GM19023 (cell line): ENCODE measurements around the gene PROX1.

Experiments used
- ATAC-seq: cut with Tn5 transposase; IDR thresholded peaks from one replicate; pipeline ENCODE4 v1.9.1; 2021; ENCODE audit warnings: mild to moderate bottlenecking, moderate library complexity; ENCODE audit not compliant: unreplicated experiment

PROX1 gene

GRCh38 chr1:213979751-213980586, 7.8 kb upstream of the PROX1 start:
- no peak for ATAC-seq

DNA sequence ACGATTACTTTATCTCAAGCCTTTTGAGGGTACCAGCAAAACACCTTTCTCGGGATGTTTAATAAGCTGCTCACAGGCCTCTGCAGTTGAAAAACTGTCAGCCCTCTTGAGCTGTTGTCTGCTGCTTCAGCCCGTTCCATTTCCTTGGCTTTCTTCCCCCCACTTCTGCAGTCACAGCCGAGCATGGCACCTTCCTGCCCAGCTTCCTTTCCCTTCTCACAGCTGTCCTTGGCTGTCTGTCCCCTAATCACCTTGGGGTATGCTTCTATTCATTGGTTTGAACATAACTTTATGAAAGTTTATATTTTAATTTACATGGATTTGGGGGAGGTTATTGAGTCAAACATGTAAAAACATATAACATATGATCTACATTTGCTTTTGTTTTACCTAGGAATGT, 6.9 kb upstream of the PROX1 start:
- no peak for ATAC-seq

DNA sequence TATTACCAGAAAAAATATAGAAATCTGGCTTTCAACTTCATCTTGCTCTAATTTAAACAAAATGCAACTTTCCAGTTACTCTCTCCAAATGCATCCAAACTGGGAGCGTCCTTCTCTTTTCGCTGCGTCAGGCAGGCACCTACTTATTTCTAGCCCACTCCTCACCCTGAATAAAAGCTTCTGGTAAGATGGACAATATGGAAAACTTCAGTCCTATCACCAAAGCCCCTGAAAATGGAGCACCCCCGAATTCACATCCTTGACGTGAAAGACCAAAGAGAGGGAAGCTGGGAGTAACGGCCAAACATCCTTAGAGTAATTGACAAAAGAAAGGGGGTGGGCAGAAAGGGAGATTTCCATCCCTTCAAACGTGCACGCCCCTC, 5.5 kb upstream of the PROX1 start:
- no peak for ATAC-seq

- ATAC-seq, result no peak
Measured at GRCh38 chr1:213982672-213983492, 4.9 kb upstream of the PROX1 start.

GRCh38 chr1:213983493-213984386, 4.0 kb upstream of the PROX1 start:
- ATAC-seq, result no peak

GRCh38 chr1:213984387-213985208, 3.2 kb upstream of the PROX1 start:
- ATAC-seq, result no peak

- no peak for ATAC-seq
Measured at GRCh38 chr1:213985209-213986019, 2.4 kb upstream of the PROX1 start.

GRCh38 chr1:213986020-213986924, 1.5 kb upstream of the PROX1 start:
- ATAC-seq, result no peak

DNA sequence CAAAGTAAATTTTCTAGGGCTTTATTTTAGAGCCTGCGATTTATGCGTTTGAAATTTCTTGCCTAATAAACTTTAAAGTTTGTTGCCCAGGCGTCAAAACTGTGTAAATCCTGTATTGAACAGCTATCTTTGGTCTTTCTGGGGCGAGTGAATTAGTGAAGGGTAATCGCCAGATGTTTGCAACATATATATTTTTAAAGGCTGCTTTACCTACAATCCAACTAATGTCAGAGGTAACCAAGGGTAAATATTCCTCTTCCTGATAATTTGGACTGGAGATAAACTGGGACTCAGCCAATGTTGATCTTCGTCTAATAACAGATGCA, 885 bp upstream of the PROX1 start:
- ATAC-seq, result no peak

DNA sequence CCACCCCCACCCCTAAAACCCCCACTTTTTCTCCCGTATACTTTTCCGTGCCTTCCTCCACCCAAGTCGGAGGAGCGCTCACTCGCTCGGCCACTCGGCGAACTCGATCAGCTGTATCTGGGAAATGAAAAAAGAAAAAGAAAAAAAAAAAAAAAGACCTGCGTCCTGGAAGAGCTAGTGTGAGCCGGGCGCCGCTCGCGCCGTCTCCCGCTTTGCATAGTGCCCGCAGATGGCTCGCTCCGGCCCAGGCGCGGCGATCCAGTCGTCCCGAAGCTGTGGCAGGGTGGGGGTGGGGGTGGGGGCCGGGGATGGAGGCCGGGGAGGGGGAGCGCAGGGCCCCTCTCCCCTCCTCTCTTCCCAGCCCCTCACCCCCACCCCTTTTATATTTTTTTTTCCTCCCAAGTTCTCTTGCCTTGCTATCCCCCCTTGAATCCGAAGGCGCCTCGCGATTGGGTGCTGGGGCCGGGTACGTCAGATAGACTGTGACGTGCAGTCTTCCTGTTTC, 299 bp upstream of the PROX1 start:
- ATAC-seq, result peak; percentile 77

GRCh38 chr1:213988507-213989001, 781 bp downstream of the PROX1 start:
- ATAC-seq, result no peak

GRCh38 chr1:213989002-213989855, 1.5 kb downstream of the PROX1 start:
- no peak for ATAC-seq

GRCh38 chr1:213993929-213994328, 6.2 kb downstream of the PROX1 start:
- ATAC-seq, result no peak

DNA sequence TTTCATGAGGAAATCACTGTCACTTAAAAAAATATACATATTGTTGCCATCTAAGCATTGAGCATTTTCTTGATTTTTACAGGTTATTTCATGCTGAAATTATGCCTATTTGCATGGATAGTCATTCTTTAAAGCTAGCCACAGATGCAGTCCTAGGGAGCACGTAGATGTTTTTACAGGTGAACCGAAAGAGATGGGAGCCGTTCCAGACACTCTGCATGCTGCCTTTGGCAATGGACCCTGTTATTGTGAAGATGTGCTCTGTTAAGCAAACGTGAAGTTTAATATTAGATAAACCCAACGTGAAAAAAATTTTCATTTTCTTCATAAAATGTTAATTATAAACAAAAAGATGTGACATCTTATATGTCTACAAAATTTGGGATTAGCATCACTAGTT, 7.1 kb downstream of the PROX1 start:
- ATAC-seq, result no peak

- ATAC-seq, result no peak
Measured at GRCh38 chr1:213995603-213996002, 7.8 kb downstream of the PROX1 start.

DNA sequence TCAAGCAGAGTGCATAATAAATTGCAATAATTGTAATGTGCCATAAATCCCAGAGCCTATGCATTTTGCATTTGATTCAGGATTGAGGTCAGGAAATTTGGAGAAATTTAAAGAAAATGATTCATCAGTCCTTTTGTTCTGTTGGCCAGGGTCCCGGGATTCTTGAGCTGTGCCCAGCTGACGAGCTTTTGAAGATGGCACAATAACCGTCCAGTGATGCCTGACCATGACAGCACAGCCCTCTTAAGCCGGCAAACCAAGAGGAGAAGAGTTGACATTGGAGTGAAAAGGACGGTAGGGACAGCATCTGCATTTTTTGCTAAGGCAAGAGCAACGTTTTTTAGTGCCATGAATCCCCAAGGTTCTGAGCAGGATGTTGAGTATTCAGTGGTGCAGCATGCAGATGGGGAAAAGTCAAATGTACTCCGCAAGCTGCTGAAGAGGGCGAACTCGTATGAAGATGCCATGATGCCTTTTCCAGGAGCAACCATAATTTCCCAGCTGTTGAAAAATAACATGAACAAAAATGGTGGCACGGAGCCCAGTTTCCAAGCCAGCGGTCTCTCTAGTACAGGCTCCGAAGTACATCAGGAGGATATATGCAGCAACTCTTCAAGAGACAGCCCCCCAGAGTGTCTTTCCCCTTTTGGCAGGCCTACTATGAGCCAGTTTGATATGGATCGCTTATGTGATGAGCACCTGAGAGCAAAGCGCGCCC, 8.7 kb downstream of the PROX1 start:
- ATAC-seq, result no peak
